Measurements from ENCODE around the gene DYNLL2. TPM values are rescaled to one million over a fixed set of nuclear protein-coding genes. Genes with fewer than 3 reads are reported as not detected.
"Not testable (repeated sequence)": the region's sequence is repeated elsewhere in the genome, so short reads cannot be mapped to it uniquely, and the experiment has no call there.

Gene DYNLL2
- total RNA-seq, 2 experiments from 2014 or later, result 12.4 to 22.5 TPM

GRCh38 chr17:58097384-58098088 is 14.3 kb downstream of the DYNLL2 start:
- intact Hi-C loops (cut with micrococcal nuclease; ENCODE audit: unreplicated experiment), result no loop called here
- no peaks in the 10 kb centered on the region for H3K9me3 ChIP-seq (ENCODE audit: low read length)
- no peak for DNase-seq (ENCODE audit: low spot score)
- H3K9me2 ChIP-seq (ENCODE audit: insufficient read depth, low read length), result no peaks in the 10 kb centered on the region
- H3K27ac ChIP-seq (ENCODE audit: low read depth, low read length, poor library complexity, severe bottlenecking), result no peak overlapping the region
- no peaks in the 10 kb centered on the region for H3K4me1 ChIP-seq (ENCODE audit: insufficient read depth, low read length, poor library complexity, severe bottlenecking)
- ChIA-PET CTCF (ENCODE audit: unreplicated experiment) (interaction anchor here (1.2 kb wide), 1 partner anchor 98 kb away, joined by 3 read pairs; no protein-coding TSS in a partner anchor), POLR2A (interaction anchor here (0.5 kb wide), 1 partner anchor 1051 kb away, joined by 3 read pairs; no protein-coding TSS in a partner anchor)
- H4K20me1 ChIP-seq (ENCODE audit: insufficient read depth, low read length), result no peaks in the 10 kb centered on the region
- H3K36me3 ChIP-seq (ENCODE audit: insufficient read depth, low read length), result peaks cover 24% of the 10 kb centered on the region
- TF ChIP-seq EZH2phosphoT487 (IDR thresholded peaks at IDR 0.05; ENCODE audit: borderline replicate concordance, low read depth, low read length) (no peak), CTCF (conservative IDR thresholded peaks at IDR 0.05; ENCODE audit: low read length) (no peak)
- no peak overlapping the region for H3K4me3 ChIP-seq (ENCODE audit: low read depth, low read length, poor library complexity, severe bottlenecking)
- no TSS peak for BruUV-seq (replicated peaks)
- no peaks in the 10 kb centered on the region for H3K79me2 ChIP-seq (ENCODE audit: insufficient read depth, low read depth, low read length)
- no peak overlapping the region for H3K4me2 ChIP-seq (ENCODE audit: low read length)
- no peak overlapping the region for H2AFZ ChIP-seq (ENCODE audit: low read length)

- POLR2A ChIA-PET, result interaction anchor here (0.7 to 1.1 kb wide), 2 partner anchors 19 to 50 kb away, joined by 3 read pairs; no protein-coding TSS in a partner anchor
- no TSS peak for BruUV-seq (replicated peaks)
- no peak overlapping the region for H3K4me3 ChIP-seq (ENCODE audit: low read depth, low read length, poor library complexity, severe bottlenecking)
These were observed 17.3 kb downstream of the DYNLL2 start for GRCh38 chr17:58100506-58100905.

GRCh38 chr17:58101898-58102297 is 18.7 kb downstream of the DYNLL2 start:
- H3K4me1 ChIP-seq (ENCODE audit: insufficient read depth, low read length, poor library complexity, severe bottlenecking); H3K27ac ChIP-seq (ENCODE audit: low read depth, low read length, poor library complexity, severe bottlenecking); H3K9me3 ChIP-seq (ENCODE audit: low read length); BruUV-seq (replicated peaks); H2AFZ ChIP-seq (ENCODE audit: low read length); H3K4me3 ChIP-seq (ENCODE audit: low read depth, low read length, poor library complexity, severe bottlenecking); H3K9me2 ChIP-seq (ENCODE audit: insufficient read depth, low read length); H4K20me1 ChIP-seq (ENCODE audit: insufficient read depth, low read length); H3K36me3 ChIP-seq (ENCODE audit: insufficient read depth, low read length); POLR2A ChIA-PET; H3K4me2 ChIP-seq (ENCODE audit: low read length); intact Hi-C loops (cut with micrococcal nuclease; ENCODE audit: unreplicated experiment); H3K79me2 ChIP-seq (ENCODE audit: insufficient read depth, low read depth, low read length); CTCF ChIA-PET (ENCODE audit: unreplicated experiment); DNase-seq (ENCODE audit: low spot score): not testable (repeated sequence)

More at GRCh38 chr17:58100506-58100905, 17.3 kb downstream of the DYNLL2 start:
- no peaks in the 10 kb centered on the region for H3K79me2 ChIP-seq (ENCODE audit: insufficient read depth, low read depth, low read length)
- TF ChIP-seq EZH2phosphoT487 (IDR thresholded peaks at IDR 0.05; ENCODE audit: borderline replicate concordance, low read depth, low read length) (no peak), CTCF (conservative IDR thresholded peaks at IDR 0.05; ENCODE audit: low read length) (no peak)
- no peak overlapping the region for H3K4me2 ChIP-seq (ENCODE audit: low read length)
- no peaks in the 10 kb centered on the region for H3K9me3 ChIP-seq (ENCODE audit: low read length)
- no peak overlapping the region for H2AFZ ChIP-seq (ENCODE audit: low read length)
- no peaks in the 10 kb centered on the region for H3K4me1 ChIP-seq (ENCODE audit: insufficient read depth, low read length, poor library complexity, severe bottlenecking)
- CTCF ChIA-PET (ENCODE audit: unreplicated experiment), result no interaction called here
- intact Hi-C loops (cut with micrococcal nuclease; ENCODE audit: unreplicated experiment), result no loop called here
- no peaks in the 10 kb centered on the region for H3K36me3 ChIP-seq (ENCODE audit: insufficient read depth, low read length)
- H3K27ac ChIP-seq (ENCODE audit: low read depth, low read length, poor library complexity, severe bottlenecking), result no peak overlapping the region
- no peaks in the 10 kb centered on the region for H3K9me2 ChIP-seq (ENCODE audit: insufficient read depth, low read length)
- no peak for DNase-seq (ENCODE audit: low spot score)
- no peaks in the 10 kb centered on the region for H4K20me1 ChIP-seq (ENCODE audit: insufficient read depth, low read length)

All from OCI-LY7 (cell line).